Stimulated activated CD8-positive, alpha-beta memory T cell treated with anti-CD3 and anti-CD28 coated beads, Interleukin-2, amount 100 ng/mL, for 1 hour (primary cell): ENCODE results near the gene ASCC3.
"Not testable (repeated sequence)": the region's sequence is repeated elsewhere in the genome, so short reads cannot be mapped to it uniquely, and the experiment has no call there.

Source experiments
- DNase-seq, 2 donors: peaks; one replicate each; pipeline ENCODE4 v3.0.0-alpha.2; 2020; ENCODE audit warnings: low read depth in 2 of 2

Gene ASCC3

DNA sequence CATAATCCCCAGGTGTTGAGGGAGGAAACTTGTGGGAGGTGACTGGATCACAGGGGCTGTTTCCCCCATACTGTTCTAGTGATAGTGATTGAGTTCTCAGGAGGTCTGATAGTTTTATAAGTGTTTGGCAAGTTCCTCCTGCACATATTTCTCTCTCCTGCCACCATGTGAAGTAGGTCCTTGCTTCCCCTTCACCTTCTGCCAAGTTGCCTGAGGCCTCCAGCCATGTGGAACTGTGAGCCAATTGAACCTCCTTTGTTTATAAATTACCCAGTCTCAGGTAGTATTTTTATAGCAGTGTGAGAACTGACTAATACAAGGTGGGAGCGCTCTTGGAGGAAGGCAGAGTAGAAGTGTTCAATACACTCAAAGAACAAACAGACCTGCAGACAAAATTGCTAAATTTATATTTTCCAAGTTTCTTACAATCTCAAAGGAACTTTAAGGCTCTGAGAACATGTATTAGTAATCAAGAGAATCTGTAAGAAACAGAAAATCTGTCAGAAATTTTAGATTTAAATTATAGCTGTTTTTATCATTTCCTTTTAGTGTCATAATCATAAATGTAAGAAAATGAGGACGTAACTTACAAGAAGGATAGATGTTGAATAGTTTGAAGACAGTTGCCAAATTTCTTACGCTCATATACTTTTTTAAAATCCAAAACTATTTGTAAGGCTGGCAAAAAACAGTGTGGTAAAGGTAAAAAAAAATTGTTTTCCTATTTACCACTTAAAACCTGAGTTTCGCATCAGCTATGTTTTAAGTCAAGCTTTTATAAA, 77.7 kb downstream of the ASCC3 start:
- no peak for DNase-seq

DNA sequence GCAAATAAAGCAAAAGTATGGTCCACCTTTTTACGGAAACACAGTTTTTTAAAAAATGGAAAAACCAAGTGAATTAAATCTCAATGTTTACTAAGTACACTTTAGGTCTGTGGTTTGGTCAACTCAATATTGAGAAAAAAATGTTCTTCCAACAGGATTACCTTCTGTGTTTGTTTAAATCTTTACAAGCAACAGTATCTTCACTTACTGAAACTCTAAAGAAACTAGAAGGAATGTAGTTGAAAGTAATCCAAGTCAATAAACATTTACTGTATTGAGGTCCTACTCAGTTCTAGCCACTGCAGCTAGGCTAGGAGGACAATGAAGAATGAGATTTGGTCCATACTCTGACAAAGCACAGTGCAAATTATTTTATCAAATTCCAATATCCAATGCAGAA, 80.1 kb downstream of the ASCC3 start:
- DNase-seq: no peak

GRCh38 chr6:100796049-100796823, 84.9 kb downstream of the ASCC3 start:
- DNase-seq: no peak

DNA sequence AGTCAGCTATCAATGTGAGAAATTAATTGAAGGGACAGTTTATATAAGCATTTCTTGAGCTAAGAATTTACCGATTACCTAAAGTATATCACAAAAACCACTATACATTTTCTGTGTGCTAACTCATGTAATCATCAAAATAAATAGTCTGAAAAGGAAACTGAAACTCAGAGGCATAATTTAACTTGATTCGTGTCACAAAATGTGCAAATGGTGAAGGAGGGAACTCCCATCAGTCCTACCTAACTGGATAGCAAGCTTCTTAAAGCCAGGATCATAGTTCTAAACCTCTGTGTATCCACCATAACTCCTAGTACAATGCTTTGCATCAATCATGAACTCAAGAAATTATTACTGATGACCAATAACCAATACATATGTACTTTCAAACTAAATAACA, 91.0 kb downstream of the ASCC3 start:
- no peak for DNase-seq

DNA sequence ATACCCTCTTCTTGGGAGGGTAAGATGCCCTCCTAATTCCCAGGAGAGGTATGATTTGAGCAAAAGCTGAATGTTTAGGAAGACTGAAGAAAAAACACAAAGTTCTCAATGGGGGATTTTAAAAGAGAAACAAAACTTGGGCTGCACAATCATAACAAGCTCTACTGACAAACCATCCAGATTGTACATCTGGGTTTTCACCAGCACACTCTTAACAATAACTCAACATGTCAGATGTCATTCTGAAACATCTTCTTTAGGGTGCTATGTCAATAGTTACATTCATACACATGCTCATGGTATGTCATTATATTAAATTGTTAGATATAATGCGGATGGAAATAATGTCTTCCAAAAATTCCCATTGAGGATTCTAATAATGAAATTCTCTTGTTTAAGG, 95.1 kb downstream of the ASCC3 start:
- no peak for DNase-seq

GRCh38 chr6:100780648-100781047, 100.5 kb downstream of the ASCC3 start:
- DNase-seq: no peak

DNA sequence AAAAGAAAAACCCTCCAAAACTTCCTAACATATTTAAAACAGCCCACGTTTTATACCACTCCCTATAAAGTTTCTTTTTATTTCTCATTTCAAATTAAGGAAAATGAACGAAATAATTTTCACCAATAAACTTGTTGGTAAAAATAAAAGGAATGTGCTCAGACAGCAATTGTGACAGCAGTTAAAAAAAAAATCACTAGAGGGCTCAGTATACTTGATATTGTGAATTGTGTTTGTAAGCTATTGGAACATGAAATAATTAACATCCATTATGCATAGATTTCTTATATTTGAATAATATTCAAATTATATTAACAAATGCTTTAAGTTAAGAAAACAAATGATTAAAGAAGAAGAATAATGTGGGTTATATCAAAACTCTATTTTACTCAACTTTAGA, 105.5 kb downstream of the ASCC3 start:
- DNase-seq: no peak

DNA sequence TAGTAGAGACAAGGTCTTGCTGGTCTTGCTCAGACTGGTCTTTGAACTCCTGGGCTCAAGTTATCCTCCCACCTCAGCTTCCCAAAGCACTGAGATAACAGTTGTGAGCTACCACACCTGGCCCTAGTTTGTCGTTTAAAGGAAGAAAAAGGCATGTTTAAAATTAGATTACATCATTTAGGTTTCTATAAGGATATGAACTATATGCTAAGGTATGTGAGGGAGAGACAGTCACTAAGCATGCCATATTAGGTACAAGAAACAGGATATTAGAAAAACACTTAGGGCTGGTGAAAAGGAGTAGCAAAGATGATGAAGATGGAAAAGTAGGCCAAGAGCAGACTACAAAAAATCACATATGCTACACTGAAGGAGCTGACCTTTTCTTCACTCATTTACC, 106.4 kb downstream of the ASCC3 start:
- DNase-seq: no peak

DNA sequence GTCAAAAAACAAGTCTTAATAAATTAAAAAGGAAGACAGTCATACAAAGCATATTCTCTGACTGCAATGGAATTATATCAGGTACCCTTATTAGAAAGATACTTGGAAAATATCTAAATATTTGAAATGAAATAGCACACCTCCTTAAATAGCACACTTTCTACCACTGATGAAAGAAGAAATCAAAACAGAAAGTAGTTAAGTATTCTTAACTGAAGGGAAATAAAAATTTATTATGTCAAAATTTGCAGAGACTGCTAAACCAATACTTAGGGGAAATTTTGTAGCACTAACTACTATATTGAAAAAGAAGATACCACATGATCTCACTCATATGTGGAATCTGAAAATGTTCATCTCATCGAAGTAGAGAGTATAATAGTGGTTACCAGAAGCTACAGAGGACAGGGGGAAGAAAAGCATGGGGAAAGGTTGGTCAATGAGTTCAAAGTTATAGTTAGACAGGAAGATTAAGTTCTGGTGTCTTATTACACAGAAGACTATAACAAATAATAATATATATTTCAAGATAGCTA, 112.2 kb downstream of the ASCC3 start:
- no peak for DNase-seq

- no peak for DNase-seq
Observed at GRCh38 chr6:100763617-100764241, 117.4 kb downstream of the ASCC3 start.

DNA sequence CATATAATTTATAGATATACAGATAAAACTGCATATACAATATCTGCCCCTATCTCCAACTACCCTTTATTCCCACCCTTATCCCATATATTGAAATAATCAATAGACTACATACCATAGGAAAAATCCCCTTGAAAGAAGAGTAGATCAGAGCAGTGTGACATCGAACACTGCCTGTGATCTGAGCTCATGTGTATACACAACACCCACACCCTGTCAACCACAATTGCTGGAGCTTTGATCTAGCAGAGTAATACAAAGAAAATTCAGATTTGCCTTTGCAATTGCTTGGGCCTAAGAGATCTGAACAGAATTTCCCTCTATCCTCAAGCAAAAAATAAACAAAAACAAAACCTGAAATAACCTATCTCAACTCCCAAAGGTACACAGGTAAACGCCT, 119.3 kb downstream of the ASCC3 start:
- DNase-seq: no peak

DNA sequence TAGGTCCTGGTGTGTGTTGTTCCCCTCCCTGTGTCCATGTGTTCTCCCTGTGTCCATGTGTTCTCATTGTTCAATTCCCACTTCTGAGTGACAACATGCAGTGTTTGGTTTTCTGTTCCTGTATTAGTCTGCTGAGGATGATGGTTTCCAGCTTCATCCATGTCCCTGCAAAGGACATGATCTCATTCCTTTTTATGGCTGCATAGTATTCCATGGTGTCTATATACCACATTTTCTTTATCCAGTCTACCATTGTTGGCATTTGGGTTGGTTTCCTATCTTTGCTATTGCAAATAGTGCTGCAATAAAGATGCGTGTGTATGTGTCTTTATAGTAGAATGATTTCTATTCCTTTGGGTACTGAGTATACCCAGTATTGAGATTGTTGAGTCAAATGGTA, 122.7 kb downstream of the ASCC3 start:
- DNase-seq: not testable (repeated sequence)

GRCh38 chr6:100753421-100753820, 127.7 kb downstream of the ASCC3 start:
- no peak for DNase-seq

DNA sequence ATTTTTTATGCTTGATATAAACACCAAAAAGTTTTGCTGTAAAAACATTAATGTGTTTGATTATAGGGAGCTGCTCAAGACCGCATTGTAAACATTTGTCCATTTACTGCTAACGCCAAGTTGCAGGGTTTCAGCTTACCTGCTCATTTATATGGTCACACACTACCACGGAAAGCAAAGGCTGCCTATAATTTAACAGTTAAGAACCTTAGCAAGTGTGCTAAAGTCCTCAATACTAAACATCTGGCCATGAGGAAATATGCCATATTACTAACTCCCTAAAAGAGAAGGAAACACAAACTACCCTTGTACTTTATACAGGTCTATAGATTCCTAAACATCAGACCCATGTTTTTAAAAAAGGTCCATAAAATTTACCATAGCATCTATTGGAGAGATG, 129.5 kb downstream of the ASCC3 start:
- DNase-seq: no peak

- DNase-seq: no peak
Observed at GRCh38 chr6:100745419-100746041, 135.6 kb downstream of the ASCC3 start.

DNA sequence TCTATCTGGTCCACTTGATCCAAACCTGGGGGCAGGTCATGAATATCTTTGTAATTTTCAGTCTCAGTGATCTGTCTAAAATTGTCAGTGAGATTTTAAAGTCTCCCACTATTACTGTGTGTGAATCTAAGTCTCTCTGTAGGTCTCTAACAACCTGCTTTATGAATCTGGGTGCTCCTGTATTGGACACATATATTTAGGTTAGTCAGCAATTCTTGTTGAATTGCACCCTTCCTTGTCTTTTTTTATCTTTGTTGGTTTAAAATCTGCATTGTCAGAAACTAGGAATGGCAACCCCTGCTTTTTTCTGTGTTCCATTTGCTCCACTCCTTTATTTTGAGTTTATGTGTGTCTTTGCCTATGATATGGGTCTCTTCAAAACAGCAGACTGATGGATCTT, 140.7 kb downstream of the ASCC3 start:
- no peak for DNase-seq

GRCh38 chr6:100737720-100738119, 143.4 kb downstream of the ASCC3 start:
- not testable (repeated sequence) for DNase-seq

GRCh38 chr6:100731411-100731810, 149.7 kb downstream of the ASCC3 start:
- DNase-seq: no peak

GRCh38 chr6:100730001-100730980, 150.8 kb downstream of the ASCC3 start:
- no peak for DNase-seq

DNA sequence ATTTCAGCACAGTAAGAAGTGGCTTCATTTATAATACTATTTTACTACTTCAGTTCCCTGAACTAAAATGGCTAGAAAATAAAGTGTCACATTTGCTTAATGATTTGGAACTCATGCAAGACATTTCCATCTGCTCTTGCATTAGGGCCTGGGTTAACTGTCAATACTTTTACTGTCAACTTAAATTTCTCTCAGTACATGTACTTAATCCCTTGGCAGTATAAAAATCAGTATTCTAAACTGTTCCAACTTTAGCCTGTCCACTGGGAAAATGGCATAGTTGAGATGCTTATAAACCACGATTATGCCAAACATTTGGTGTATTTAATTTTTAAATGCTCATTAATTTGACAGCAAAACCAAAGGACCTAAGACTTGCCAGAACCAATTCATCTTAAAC, 154.5 kb downstream of the ASCC3 start:
- DNase-seq: no peak

DNA sequence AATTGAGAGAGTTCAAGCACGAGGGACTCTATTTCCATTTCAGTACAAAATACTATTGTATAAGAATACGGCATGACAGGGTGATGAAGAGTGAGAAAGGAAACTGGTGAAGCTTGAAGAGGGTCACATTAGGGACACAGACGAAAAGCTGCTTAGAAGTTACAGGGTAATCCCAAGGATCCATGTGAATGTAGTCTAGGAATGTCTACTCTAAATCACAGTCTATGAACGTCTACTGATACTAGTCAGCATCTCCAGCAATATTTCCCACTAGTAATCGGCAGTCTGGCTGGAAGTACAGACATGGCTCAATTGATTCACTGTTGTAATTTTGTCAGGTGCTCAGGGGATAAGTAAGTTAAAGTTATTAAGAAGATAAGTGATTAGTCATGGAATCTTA, 156.4 kb downstream of the ASCC3 start:
- DNase-seq: no peak
